T1000 (cell line): ENCODE data around the gene SLC6A4.
"Not testable (repeated sequence)": the region's sequence is repeated elsewhere in the genome, so short reads cannot be mapped to it uniquely, and the experiment has no call there.

Experiments
- DNase-seq: peaks from one replicate; lab custom pipeline; 2025; ENCODE audit warnings: mixed read lengths; lab: John Stamatoyannopoulos, UW

The SLC6A4 gene

DNA sequence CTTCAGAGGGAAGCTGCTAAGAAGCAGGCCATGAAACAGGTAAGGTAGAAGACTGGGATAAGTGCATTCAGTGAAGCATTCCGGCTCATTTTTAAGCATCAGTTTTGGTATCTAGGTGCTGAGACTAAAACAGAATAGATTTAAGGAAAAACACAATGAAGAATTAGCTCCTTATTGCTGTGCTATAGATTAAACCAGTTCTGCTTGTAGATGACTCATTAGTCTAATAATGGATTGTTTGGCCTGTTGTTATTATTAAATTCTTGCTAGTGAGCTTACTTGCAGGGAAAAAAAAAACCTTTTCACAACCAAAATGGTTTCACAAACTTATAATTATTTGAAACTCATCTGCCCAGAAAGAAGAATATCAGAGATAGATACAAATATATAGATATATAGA, 62.9 kb downstream of the SLC6A4 start:
- no peak for DNase-seq

DNA sequence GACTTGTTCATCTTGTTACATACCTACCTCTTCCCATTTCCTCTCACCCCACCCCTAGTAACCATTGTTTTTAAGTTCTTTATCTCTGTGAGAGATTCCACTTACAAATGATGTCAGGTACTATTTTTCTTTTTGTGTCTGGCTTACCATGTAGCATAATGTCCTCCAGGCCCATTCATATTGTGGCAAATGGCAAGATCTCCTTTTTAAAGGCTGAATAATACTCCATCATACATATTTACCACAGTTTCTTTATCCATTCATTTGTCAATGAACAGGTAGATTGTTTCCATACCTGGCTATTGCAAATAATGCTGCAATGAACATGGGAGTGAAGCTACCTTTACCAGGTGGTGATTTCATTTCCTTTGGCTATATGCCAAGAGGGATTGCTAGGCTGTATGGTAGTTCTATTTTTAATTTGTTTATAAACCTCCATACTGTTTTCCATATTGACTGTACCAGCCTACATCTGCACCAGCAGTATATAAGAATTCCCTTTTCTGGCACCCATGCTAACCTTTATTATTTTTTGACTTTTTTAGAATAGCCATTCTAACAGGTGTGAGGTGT, 65.0 kb downstream of the SLC6A4 start:
- no peak for DNase-seq

DNA sequence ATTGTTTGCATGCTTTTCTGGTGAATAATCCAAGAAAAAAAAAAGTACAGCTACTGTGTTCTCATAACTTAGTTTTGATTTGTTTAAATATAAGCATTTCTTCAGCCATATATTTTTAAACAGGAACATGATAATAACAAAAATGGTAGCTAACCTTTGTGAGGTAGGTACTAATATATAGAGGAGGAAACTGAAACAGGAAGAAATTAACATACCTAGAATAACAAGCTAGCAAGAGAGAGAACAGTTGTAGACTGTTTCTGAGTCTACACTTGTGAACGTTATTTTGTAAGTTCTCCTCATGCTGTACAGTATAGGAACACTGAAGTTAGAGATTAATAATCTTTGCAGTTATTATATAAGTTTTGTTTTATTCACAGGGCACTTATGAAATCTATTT, 69.5 kb downstream of the SLC6A4 start:
- DNase-seq, result no peak

DNA sequence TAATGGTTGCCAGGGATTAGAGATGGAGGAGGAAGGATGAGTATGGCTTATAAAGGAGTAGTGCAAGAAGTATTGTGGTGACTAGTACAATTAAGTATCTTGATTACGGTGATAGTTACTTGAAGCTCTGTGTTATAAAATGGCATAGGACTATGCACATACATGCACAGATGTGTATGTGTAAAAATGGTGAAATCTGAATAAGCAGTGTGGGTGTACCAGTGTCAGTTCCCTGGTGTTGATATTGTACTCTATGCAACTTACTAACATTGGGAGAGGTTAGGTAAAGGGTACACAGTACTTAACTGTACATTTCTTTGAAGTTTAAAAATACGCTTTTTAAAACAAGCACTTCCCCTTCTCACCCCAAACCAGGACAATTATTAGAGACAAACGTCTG, 70.3 kb downstream of the SLC6A4 start:
- DNase-seq, result no peak

DNA sequence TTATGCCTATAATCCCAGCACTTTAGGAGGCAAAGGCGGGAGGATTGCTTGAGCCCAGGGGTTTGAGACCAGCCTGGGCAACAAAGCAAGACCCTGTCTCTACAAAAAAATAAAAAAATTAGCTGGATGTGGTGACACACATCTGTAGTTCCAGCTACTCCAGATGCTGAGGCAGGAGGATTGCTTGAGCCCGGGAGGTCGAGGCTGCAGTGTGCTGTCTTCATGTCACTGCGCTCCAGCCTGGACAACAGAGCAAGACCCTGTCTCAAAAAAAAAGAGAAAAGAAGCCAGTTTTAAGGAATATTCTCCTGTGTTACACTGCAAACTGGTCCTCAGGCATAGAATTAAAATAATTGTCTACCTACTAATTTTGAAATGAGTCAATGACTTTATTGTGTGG, 71.0 kb downstream of the SLC6A4 start:
- no peak for DNase-seq

DNA sequence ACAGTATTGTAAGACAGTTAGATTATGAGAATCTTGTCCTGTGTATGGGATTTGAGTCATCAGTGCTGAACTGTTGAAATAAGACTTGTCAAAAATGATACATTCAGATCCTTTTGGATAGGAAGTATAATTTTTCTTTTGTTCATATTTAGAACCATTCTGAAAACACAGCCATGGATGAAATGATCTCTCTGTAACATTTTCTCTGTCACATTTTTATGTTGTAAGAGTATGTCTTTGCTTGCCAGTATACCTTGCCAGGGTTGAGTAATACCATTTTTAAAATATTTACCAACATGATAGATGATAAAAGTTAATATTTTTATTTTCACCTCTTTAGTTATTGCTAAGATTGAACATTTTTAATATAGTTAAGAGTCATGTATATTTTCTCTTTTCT, 73.9 kb downstream of the SLC6A4 start:
- no peak for DNase-seq

DNA sequence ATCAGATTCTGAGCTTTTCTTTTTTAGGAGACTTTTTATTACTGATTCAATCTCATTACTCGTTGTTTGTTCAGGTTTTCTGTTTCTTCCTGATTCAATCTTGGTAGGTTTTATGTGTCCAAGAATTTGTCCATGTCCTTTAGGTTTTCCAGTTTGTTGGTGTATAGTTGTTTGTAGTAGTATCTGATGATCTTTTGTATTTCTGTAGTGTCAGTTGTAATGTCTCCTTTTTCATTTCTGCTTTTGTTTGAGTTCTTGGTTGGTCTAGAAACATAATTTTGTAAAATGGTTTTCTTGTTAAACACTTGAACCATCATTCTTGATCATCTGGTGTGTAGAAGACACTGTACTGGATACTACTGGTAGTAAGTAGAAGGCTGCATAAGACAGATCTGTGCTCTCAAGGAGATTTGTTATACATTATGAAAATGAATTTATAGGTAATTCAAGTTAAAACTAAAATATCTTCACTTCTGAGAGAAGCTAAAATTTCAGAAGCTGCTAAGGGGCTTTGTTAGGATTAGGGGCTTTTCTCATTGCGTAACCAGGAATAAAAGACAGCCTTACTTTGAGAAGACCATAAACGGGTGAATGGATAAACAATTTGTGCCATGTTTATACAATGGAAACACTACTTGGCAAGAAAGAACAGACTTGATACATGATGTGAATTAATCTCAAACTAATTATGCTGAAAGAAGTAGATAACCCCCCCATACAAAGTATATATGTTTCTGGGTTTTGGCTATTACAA, 74.9 kb downstream of the SLC6A4 start:
- no peak for DNase-seq

DNA sequence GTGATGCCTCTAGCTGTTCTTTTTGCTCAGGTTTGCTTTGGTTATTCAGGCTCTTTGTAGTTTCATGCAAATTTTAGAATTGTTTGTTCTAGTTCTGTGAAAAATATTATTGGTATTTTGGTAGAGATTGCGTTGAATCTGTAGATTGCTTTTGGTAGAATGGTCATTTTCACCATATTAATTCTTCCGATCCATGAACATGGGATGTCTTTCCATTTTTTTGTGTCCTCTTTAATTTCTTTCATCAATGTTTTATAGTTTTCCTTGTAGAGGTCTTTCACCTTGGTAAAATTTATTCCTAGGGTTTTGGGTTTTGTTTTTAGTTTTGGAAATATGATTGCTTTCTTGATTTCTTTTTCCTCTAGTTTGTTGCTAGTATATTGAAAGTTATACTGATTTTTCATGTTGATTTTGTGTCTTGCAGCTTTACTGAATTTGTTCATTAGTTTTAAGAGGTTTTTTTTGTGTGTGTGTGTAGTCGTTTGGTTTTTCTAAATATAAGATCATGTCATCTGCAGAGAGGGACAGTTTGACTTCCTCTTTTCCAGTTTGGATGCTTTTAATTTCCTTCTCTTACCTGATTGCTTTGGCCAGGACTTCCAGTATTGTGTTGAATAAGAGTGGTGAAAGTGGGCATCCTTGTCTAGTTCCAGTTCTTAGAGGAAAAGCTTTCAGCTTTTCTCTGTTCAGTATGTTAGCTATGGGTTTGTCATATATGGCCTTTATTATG, 76.4 kb downstream of the SLC6A4 start:
- DNase-seq, result no peak

DNA sequence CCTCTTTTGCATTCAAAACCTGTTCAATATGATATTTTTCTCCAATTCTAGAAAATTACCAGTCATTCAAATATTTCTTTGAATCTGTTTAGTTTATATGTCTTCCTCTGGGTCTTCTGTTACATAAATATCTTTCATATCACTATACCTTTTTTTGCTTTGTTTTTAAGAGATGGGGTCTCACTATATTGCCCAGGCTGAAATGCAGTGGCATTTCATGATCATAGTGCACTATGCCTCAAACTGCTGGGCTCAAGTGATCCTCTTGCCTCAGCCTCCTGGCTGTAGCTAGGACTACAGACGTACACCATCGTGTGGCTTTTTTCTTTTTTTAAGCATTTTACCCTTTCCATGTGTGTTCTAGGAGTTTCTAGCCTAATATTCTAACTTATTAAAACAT, 80.1 kb downstream of the SLC6A4 start:
- no peak for DNase-seq

DNA sequence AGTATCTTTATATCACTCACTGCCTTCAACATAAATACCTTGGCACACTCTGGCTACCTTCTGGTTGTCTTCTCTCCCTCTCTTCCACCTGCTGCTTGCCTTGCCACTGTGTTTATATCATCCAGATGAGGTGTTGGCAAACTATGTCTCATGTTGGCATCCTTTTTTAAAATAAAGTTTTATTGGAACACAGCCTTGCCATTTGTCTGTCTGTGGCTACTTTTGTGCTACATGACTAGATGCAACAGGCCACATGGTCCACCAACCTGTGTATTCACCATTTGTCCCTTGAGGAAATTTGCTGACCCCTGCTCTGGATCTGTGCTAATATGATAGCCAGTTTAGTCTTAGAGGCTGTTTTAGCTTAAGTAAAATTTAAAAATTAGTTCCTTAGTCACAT, 82.0 kb downstream of the SLC6A4 start:
- no peak for DNase-seq

DNA sequence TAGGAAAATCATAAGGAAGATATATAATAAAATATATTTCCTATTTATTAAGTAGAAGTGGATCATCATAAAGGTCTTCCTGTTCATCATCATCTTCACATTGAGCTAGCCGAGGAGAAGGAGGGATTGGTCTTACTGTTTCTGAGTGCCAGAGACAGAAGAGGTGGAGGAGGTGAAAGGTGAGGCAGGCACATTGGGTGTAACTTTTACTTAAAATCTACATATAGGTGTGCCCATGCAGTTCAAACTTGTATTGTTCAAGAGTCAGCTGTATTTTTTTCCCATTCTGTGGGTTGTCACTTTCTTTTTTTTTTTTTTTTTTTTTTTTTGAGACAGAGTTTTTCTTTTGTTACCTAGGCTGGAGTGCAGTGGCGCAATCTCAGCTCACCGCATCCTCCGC, 84.0 kb downstream of the SLC6A4 start:
- no peak for DNase-seq

DNA sequence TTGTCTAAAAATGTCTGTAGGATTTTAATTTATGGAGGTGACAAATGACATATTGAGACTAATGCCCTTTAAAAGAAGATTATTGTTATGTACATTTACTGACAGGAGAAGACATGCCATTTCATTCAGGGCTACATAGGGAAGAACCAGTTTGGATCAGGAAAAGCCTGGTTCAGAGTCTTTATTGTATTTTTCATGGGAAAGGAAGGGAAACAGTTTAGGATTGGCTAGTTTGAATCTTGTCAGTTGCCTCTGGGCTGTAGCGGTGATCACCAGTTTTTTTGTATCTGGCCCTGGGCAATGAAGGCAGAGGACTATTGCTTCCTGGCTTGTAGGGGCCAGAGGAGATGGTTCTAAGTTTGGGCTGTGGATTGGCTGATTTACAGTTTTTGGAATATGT, 87.1 kb downstream of the SLC6A4 start:
- DNase-seq, result no peak

DNA sequence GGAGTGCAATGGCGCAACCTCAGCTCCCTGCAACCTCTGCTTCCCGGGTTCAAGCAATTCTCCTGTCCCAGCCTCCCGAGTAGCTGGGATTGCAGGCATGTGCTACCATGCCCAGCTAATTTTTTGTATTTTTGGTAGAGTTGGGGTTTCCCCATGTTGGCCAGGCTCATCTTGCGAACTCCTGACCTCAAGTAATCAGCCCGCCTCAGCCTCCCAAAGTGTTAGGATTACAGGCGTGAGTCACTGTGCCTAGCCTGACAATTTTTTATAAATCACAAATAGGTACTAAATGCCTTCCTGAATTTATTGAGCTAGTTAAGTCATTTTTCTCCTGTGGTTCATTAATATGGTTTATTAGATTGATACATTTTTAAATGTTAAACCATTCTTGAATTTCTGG, 87.6 kb downstream of the SLC6A4 start:
- not testable (repeated sequence) for DNase-seq
